Fibroblast of lung (primary cell): ENCODE measurements around the gene TJP1. TPM values are rescaled to one million over a fixed set of nuclear protein-coding genes. Genes with fewer than 3 reads are reported as not detected.
A peak's percentile ranks its signal among the peaks of the same experiment; 100 is the strongest.

Source experiments
- DNase-seq, 2 donors: peaks; one replicate each; pipeline versions ENCODE4 v3.0.0 to v3.0.0-alpha.2; 2010; ENCODE audit warnings: low read depth in 2 of 2
- H2AFZ ChIP-seq: 2 replicates; pipeline ENCODE4 v1.5.1; 2012; ENCODE audit warnings: low read length, control low read depth, inconsistent platforms
- H3K27ac ChIP-seq: 2 replicates; pipeline ENCODE4 v1.5.1; 2011; ENCODE audit warnings: low read length, control low read depth; ENCODE audit not compliant: insufficient read depth
- H3K27me3 ChIP-seq: 2 replicates; pipeline ENCODE4 v1.5.1; 2011; ENCODE audit warnings: mild to moderate bottlenecking, low read length; ENCODE audit not compliant: control insufficient read depth, insufficient read depth
- H3K36me3 ChIP-seq: 2 replicates; pipeline ENCODE4 v1.5.1; 2011; ENCODE audit warnings: low read length; ENCODE audit not compliant: control insufficient read depth, insufficient read depth
- H3K4me1 ChIP-seq: 2 replicates; pipeline ENCODE4 v1.5.1; 2011; ENCODE audit warnings: low read length; ENCODE audit not compliant: control insufficient read depth, insufficient read depth; ENCODE audit errors: extremely low read depth
- H3K4me2 ChIP-seq: 2 replicates; pipeline ENCODE4 v1.5.1; 2011; ENCODE audit warnings: low read length, control low read depth; ENCODE audit not compliant: insufficient read depth; ENCODE audit errors: extremely low read depth
- H3K4me3 ChIP-seq, 4 experiments: fragments of 200-600 bp in 1 of 4; sonication (generic) in 1 of 4; replicated peaks in 1 of 4; 2 replicates each; pipeline ENCODE4 v1.5.1; 2011 to 2016; ENCODE audit warnings: low read length in 4 of 4, low read depth in 3 of 4, mild to moderate bottlenecking in 3 of 4, control low read depth in 2 of 4, inconsistent platforms in 1 of 4, mixed read lengths in 1 of 4; ENCODE audit not compliant: insufficient read depth in 1 of 4; ENCODE audit errors: control extremely low read depth in 1 of 4
- H3K79me2 ChIP-seq: 2 replicates; pipeline ENCODE4 v1.5.1; 2012; ENCODE audit warnings: mild to moderate bottlenecking, low read length, inconsistent platforms; ENCODE audit not compliant: control insufficient read depth, insufficient read depth
- H3K9ac ChIP-seq: 2 replicates; pipeline ENCODE4 v1.5.1; 2011; ENCODE audit warnings: mild to moderate bottlenecking, low read length, control low read depth; ENCODE audit not compliant: insufficient read depth
- H3K9me3 ChIP-seq: 2 replicates; pipeline ENCODE4 v1.5.1; 2012; ENCODE audit warnings: low read depth, low read length; ENCODE audit not compliant: control insufficient read depth, insufficient read depth
- H4K20me1 ChIP-seq: 2 replicates; pipeline ENCODE4 v1.5.1; 2011; ENCODE audit warnings: low read length; ENCODE audit not compliant: control insufficient read depth, insufficient read depth; ENCODE audit errors: extremely low read depth
- CTCF ChIP-seq, 2 donors: IDR thresholded peaks in 1 of 2; conservative IDR thresholded peaks in 1 of 2; 1 replicate in 1 of 2; 2 replicates in 1 of 2; pipeline ENCODE4 v1.5.1; 2011 to 2012; ENCODE audit warnings: low read length in 2 of 2, control low read depth in 1 of 2, inconsistent platforms in 1 of 2, low read depth in 1 of 2, mild to moderate bottlenecking in 1 of 2
- EZH2 ChIP-seq: IDR thresholded peaks from 2 replicates; pipeline ENCODE4 v1.5.1; 2012; ENCODE audit warnings: low read length, control low read depth, mild to moderate bottlenecking; ENCODE audit errors: missing control alignments
- polyA plus RNA-seq, 2 donors: library from polyadenylated mRNA; depleted of rRNA in 1 of 2; stranded (reverse) in 1 of 2; unstranded in 1 of 2; fragments of >200 nt; gene quantifications; 2 replicates each; pipeline ENCODE4 v1.2.1, GENCODE V29; 2011 to 2012; ENCODE audit warnings: missing spikeins in 1 of 2
- total RNA-seq: library from RNA; depleted of rRNA; stranded (reverse); fragments of >200 nt; gene quantifications from 2 replicates; pipeline ENCODE4 v1.2.1, GENCODE V29; 2014

TJP1 gene
- total and polyA plus RNA-seq, 2 donors (not counting 1 experiment from before 2014, with no cell fraction given) = 53.7 to 110 TPM

GRCh38 chr15:29792426-29793159, 29.7 kb downstream of the TJP1 start:
- Histone ChIP-seq H3K79me2 (peaks cover 17% of the 10 kb centered on the region), H3K9me3 (no peaks in the 10 kb centered on the region), H4K20me1 (no peaks in the 10 kb centered on the region), H3K4me1 (no peaks in the 10 kb centered on the region), H3K27me3 (no peaks in the 10 kb centered on the region), H2AFZ (no peak overlapping the region), H3K4me3 (no peak overlapping the region), H3K36me3 (peaks cover 1% of the 10 kb centered on the region), H3K27ac (no peak overlapping the region), H3K4me2 (no peak overlapping the region), H3K9ac (no peak overlapping the region)
- TF ChIP-seq CTCF (conservative IDR thresholded peaks at IDR 0.05 in 1 of 2, IDR thresholded peaks at IDR 0.05 in 1 of 2; ENCODE audit: low read depth in 1 of 2, low read length in 2 of 2) (no peak), EZH2 (no peak)
- peak; percentile 18 to 65 for DNase-seq

GRCh38 chr15:29790607-29791006, 31.7 kb downstream of the TJP1 start:
- Histone ChIP-seq H3K4me1 (no peaks in the 10 kb centered on the region), H3K36me3 (peaks cover 1% of the 10 kb centered on the region), H3K9me3 (no peaks in the 10 kb centered on the region), H3K27me3 (no peaks in the 10 kb centered on the region), H3K4me3 (no peak overlapping the region), H3K27ac (no peak overlapping the region), H2AFZ (no peak overlapping the region), H3K9ac (no peak overlapping the region), H3K4me2 (no peak overlapping the region), H4K20me1 (no peaks in the 10 kb centered on the region), H3K79me2 (peaks cover 16% of the 10 kb centered on the region)
- TF ChIP-seq EZH2 (no peak), CTCF (conservative IDR thresholded peaks at IDR 0.05 in 1 of 2, IDR thresholded peaks at IDR 0.05 in 1 of 2; ENCODE audit: low read depth in 1 of 2, low read length in 2 of 2) (no peak)
- no peak for DNase-seq

- no peak overlapping the region for H3K4me2 ChIP-seq
- peaks cover 15% of the 10 kb centered on the region for H3K79me2 ChIP-seq
- H3K27me3 ChIP-seq = no peaks in the 10 kb centered on the region
- peaks cover 1% of the 10 kb centered on the region for H3K36me3 ChIP-seq
- H3K4me3 ChIP-seq = no peak overlapping the region
- H3K9ac ChIP-seq = no peak overlapping the region
- no peak for DNase-seq
- peaks cover 4% of the 10 kb centered on the region for H3K4me1 ChIP-seq
- H3K27ac ChIP-seq = no peak overlapping the region
- no peak overlapping the region for H2AFZ ChIP-seq
- no peaks in the 10 kb centered on the region for H4K20me1 ChIP-seq
- TF ChIP-seq CTCF (conservative IDR thresholded peaks at IDR 0.05 in 1 of 2, IDR thresholded peaks at IDR 0.05 in 1 of 2; ENCODE audit: low read depth in 1 of 2, low read length in 2 of 2) (no peak), EZH2 (no peak)
- no peaks in the 10 kb centered on the region for H3K9me3 ChIP-seq
These were observed 32.4 kb downstream of the TJP1 start for GRCh38 chr15:29789871-29790270.
